Pancreas (tissue), 10 donors: Measurements from ENCODE around the gene DYNC2I2. TPM values are rescaled to one million over a fixed set of nuclear protein-coding genes. Genes with fewer than 3 reads are reported as not detected.
"Not testable (repeated sequence)": the region's sequence is repeated elsewhere in the genome, so short reads cannot be mapped to it uniquely, and the experiment has no call there.

Experiments
- ATAC-seq, 4 donors: fragments of 200-7000 bp; cut with Tn5 transposase; one replicate each; pipeline versions ENCODE4 v1.8.0 to v1.9.1; 2020; ENCODE audit warnings: mild to moderate bottlenecking in 4 of 4, moderate library complexity in 4 of 4
- DNase-seq, 6 donors: peaks; one replicate each; pipeline ENCODE4 v3.0.0-alpha.2; 2020
- FAIRE-seq: peaks from 2 replicates; lab custom pipeline; 2012; peaks lifted over from hg19 to GRCh38; lab: Jason Lieb, UNC
- H3K27ac ChIP-seq, 4 donors: fragments of 200-600 bp; sonication (generic); 1 replicate in 3 of 4; 2 replicates in 1 of 4; pipeline versions ENCODE4 v1.5.0 to v1.8.0; 2020
- H3K27me3 ChIP-seq, 4 donors: fragments of 200-600 bp; one replicate each; pipeline ENCODE4 v1.8.0; 2021
- H3K36me3 ChIP-seq, 3 donors: fragments of 200-600 bp; sonication (generic) in 1 of 3; one replicate each; pipeline versions ENCODE4 v1.5.0 to v1.8.0; 2020 to 2021
- H3K4me1 ChIP-seq, 3 donors: fragments of 200-600 bp; one replicate each; pipeline ENCODE4 v1.8.0; 2021
- H3K4me3 ChIP-seq, 4 donors: fragments of 200-600 bp; sonication (generic) in 2 of 4; one replicate each; pipeline versions ENCODE4 v1.5.0 to v1.8.0; 2020 to 2021
- H3K9me3 ChIP-seq, 4 donors: fragments of 200-600 bp; one replicate each; pipeline ENCODE4 v1.8.0; 2021
- CTCF ChIP-seq, 4 donors: fragments of 200-600 bp; sonication (generic) in 3 of 4; IDR thresholded peaks; one replicate each; pipeline versions ENCODE4 v1.5.0 to v1.8.0; 2021; ENCODE audit warnings: antibody characterized with exemption in 4 of 4
- WGBS, 2 donors: extraction: QIAGEN DNeasy Blood & Tissue Kit; methylation state at CpG; one replicate each; pipeline ENCODE4 v1.1.7; 2013; 5-methylcytosine and 5-hydroxymethylcytosine counted together
- intact Hi-C, 3 donors: fragments of 100-400 bp; cut with DNase I; formaldehyde crosslinking; loops; one replicate each; pipeline versions ENCODE4 v1.11.1 to v1.14.2; 2022
- polyA plus RNA-seq, 2 donors: library from polyadenylated mRNA; stranded (reverse); fragments of 200-250 nt; gene quantifications; one replicate each; pipeline ENCODE4 v1.2.3, GENCODE V29; 2013
- total RNA-seq, 6 donors: library from RNA; stranded (reverse); fragmentation: NEBNext Ultra II Directional in 4 of 6; extraction: Animal tissue kit (Norgen Biotek cat#: 25700) in 4 of 6; gene quantifications; one replicate each; pipeline versions ENCODE4 v1.2.1 to v1.2.4, GENCODE V29; 2021 to 2023
- donor health status: healthy with polysubstance abuse.
- donor health status: DM: no; HTN: no; CAD: no; lungs with moderate emphysema.
- donor health status: DM: no; HTN: no; CAD: no.
- donor health status: control.
- donor health status: control.
- donor health status: Bipolar disorder and iron deficiency.
- donor health status: DM: yes; HTN: yes; CAD: no.
- donor health status: DM: no; HTN: no; CAD: no.
- donor health status: DM: no; HTN: no; CAD: no.
- donor health status: DM: yes; HTN: yes; CAD: no.

DYNC2I2 gene
- total and polyA plus RNA-seq, 8 donors: 19.5 to 90.3 (median 21.7) TPM

- FAIRE-seq (no peak), ATAC-seq (no peak), DNase-seq (peak in 1 of 6 donors; percentile 3)
- no peak for TF ChIP-seq CTCF (IDR thresholded peaks at IDR 0.05)
- Histone ChIP-seq H3K36me3 (peaks cover 0 to 31% (median 8%) of the 10 kb centered on the region in 3 donors), H3K4me3 (no peak overlapping the region), H3K27me3 (no peaks in the 10 kb centered on the region), H3K4me1 (peaks cover 0 to 6% (median 0%) of the 10 kb centered on the region in 3 donors), H3K27ac (no peak overlapping the region), H3K9me3 (no peaks in the 10 kb centered on the region)
- intact Hi-C loops: no loop called here
- 77 to 80% methylated on average over 8 of the region's 8 CpGs for WGBS, 2 donors
These were observed 40.5 kb upstream of the DYNC2I2 start for GRCh38 chr9:128696923-128697707.

DNA sequence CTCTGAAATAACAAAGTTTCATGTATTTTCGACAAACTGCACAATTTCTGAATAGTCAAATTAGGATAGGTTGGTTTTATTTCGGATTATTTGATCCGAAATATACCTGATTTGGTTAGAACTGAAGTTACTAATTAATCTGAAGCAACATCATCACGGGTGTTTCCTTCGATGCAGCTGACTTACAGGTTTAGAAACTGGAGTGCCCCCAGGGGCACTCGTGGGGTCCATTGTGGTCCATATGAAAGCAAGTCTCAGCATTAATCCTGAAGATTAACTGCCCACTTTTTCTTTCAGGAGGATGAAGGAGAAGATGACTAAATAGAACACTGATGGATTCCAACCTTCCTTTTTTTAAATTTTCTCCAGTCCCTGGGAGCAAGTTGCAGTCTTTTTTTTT is 37.7 kb upstream of the DYNC2I2 start:
- peak in 1 of 6 donors; percentile 3 for DNase-seq
- no peak for ATAC-seq
- 72 to 75% methylated on average over 6 of the region's 6 CpGs for WGBS, 2 donors
- Histone ChIP-seq H3K27me3 (no peaks in the 10 kb centered on the region), H3K4me1 (peaks cover 0 to 12% (median 11%) of the 10 kb centered on the region in 3 donors), H3K27ac (no peak overlapping the region), H3K36me3 (peaks cover 0 to 36% (median 8%) of the 10 kb centered on the region in 3 donors), H3K4me3 (no peak overlapping the region), H3K9me3 (no peaks in the 10 kb centered on the region)
- intact Hi-C loops: no loop called here
- no peak for FAIRE-seq
- TF ChIP-seq CTCF (IDR thresholded peaks at IDR 0.05): no peak

DNA sequence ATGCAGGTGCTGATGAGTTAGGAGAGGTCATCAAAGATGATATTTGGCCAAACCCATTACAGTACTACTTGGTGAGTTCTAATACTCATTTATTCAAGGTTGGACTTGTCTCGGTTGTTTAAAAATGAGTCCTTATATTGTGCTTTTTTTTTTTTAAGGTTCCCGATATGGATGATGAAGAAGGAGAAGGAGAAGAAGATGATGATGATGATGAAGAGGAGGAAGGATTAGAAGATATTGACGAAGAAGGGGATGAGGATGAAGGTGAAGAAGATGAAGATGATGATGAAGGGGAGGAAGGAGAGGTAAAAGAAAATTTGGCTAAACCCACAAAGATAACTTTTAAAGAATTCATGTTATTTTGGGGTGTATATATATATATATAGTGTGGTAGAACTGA is 37.1 kb upstream of the DYNC2I2 start:
- H3K9me3 ChIP-seq, H3K27ac ChIP-seq, DNase-seq, intact Hi-C loops, ATAC-seq, H3K4me3 ChIP-seq, FAIRE-seq, H3K27me3 ChIP-seq: not testable (repeated sequence)
- 88 to 89% methylated on average over 3 of the region's 3 CpGs for WGBS, 2 donors
- Histone ChIP-seq H3K4me1 (peaks cover 0 to 12% (median 11%) of the 10 kb centered on the region in 3 donors), H3K36me3 (peaks cover 0 to 36% (median 8%) of the 10 kb centered on the region in 3 donors)

- no peak for FAIRE-seq
- intact Hi-C loops: no loop called here
- no peak for ATAC-seq
- H3K9me3 ChIP-seq: no peaks in the 10 kb centered on the region
- no peak for DNase-seq
- peak overlapping the region; percentile 42 to 80 (median 56) for H3K4me3 ChIP-seq
- peaks cover 0 to 34% (median 8%) of the 10 kb centered on the region in 3 donors for H3K36me3 ChIP-seq
- H3K4me1 ChIP-seq: peaks cover 0 to 20% (median 11%) of the 10 kb centered on the region in 3 donors
- peak overlapping the region in 2 of 4 donors; percentile 38 to 47 for H3K27ac ChIP-seq
- 9 to 12% methylated on average over 5 of the region's 5 CpGs for WGBS, 2 donors
- no peak for TF ChIP-seq CTCF (IDR thresholded peaks at IDR 0.05)
- H3K27me3 ChIP-seq: no peaks in the 10 kb centered on the region
These were observed 34.0 kb upstream of the DYNC2I2 start for GRCh38 chr9:128690684-128691034.

GRCh38 chr9:128689820-128690683 is 33.4 kb upstream of the DYNC2I2 start:
- FAIRE-seq (no peak), ATAC-seq (no peak), DNase-seq (peak in 5 of 6 donors; percentile 47 to 67 (median 57))
- peaks cover 0 to 26% (median 14%) of the 10 kb centered on the region in 3 donors for H3K4me1 ChIP-seq
- no peak for TF ChIP-seq CTCF (IDR thresholded peaks at IDR 0.05)
- H3K27ac ChIP-seq: peak overlapping the region in 2 of 4 donors; percentile 38 to 47
- WGBS, 2 donors: 0% methylated on average over 59 to 81 of the region's 83 CpGs
- intact Hi-C loops: no loop called here
- H3K36me3 ChIP-seq: peaks cover 0 to 30% (median 8%) of the 10 kb centered on the region in 3 donors
- no peaks in the 10 kb centered on the region for H3K9me3 ChIP-seq
- H3K4me3 ChIP-seq: peak overlapping the region; percentile 42 to 80 (median 56)
- no peaks in the 10 kb centered on the region for H3K27me3 ChIP-seq
